Natural killer cell treated with Interleukin-12 subunit alpha and Interleukin-12 subunit beta and Interleukin-15 and Interleukin-18, amount 100 ng/mL, for 72 hours (primary cell): ENCODE measurements around the gene DNAI1. TPM values are rescaled to one million over a fixed set of nuclear protein-coding genes. Genes with fewer than 3 reads are reported as not detected.
A peak's percentile ranks its signal among the peaks of the same experiment; 100 is the strongest.

Experiments used
- ATAC-seq, 2 donors: fragments of 150-1000 bp; cut with Tn5 transposase in 1 of 2; sonication (Bioruptor Pico), chemical (Tn5 transposase) in 1 of 2; 2 replicates each; pipeline ENCODE4 v1.10.0; 2021
- DNase-seq: peaks from one replicate; pipeline ENCODE4 v3.0.0; 2022; ENCODE audit warnings: low spot score
- H3K27ac Mint-ChIP-seq, 2 donors: 1 replicate in 1 of 2; 2 replicates in 1 of 2; pipeline ENCODE4 v1.8.0; 2022; ENCODE audit warnings: mixed read lengths in 2 of 2, mild to moderate bottlenecking in 1 of 2, moderate library complexity in 1 of 2
- H3K27me3 Mint-ChIP-seq, 2 donors: 1 replicate in 1 of 2; 2 replicates in 1 of 2; pipeline ENCODE4 v1.8.0; 2022; ENCODE audit warnings: mixed read lengths in 2 of 2
- H3K36me3 Mint-ChIP-seq: one replicate; pipeline ENCODE4 v1.8.0; 2022; ENCODE audit warnings: mixed read lengths
- H3K4me1 Mint-ChIP-seq, 2 donors: 1 replicate in 1 of 2; 2 replicates in 1 of 2; pipeline ENCODE4 v1.8.0; 2022; ENCODE audit warnings: low read depth in 2 of 2, mixed read lengths in 2 of 2, mild to moderate bottlenecking in 1 of 2
- H3K4me3 Mint-ChIP-seq: one replicate; pipeline ENCODE4 v1.8.0; 2022; ENCODE audit warnings: mixed read lengths
- H3K9me3 Mint-ChIP-seq: 2 replicates; pipeline ENCODE4 v1.8.0; 2022; ENCODE audit warnings: mixed read lengths
- total RNA-seq, 2 donors: library from RNA; stranded (reverse); gene quantifications; one replicate each; pipeline ENCODE4 v1.2.3, GENCODE V29; 2022

DNAI1 gene
- total RNA-seq, 2 donors from 2014 or later, result not detected

- peaks cover 0 to 3% of the 10 kb centered on the region in 2 donors for H3K4me1 Mint-ChIP-seq
- H3K9me3 Mint-ChIP-seq, result no peaks in the 10 kb centered on the region
- H3K27me3 Mint-ChIP-seq, result peaks cover 28 to 29% of the 10 kb centered on the region in 2 donors
- H3K4me3 Mint-ChIP-seq, result no peak overlapping the region
- ATAC-seq, result peak; percentile 26 to 34
- no peaks in the 10 kb centered on the region for H3K36me3 Mint-ChIP-seq
- peak; percentile 41 for DNase-seq
- H3K27ac Mint-ChIP-seq, result no peak overlapping the region
Measured at GRCh38 chr9:34559624-34560455, 101.2 kb downstream of the DNAI1 start.

- H3K4me1 Mint-ChIP-seq, result peaks cover 0 to 3% of the 10 kb centered on the region in 2 donors
- H3K27me3 Mint-ChIP-seq, result peaks cover 28 to 31% of the 10 kb centered on the region in 2 donors
Measured at GRCh38 chr9:34560599-34561214, 102.1 kb downstream of the DNAI1 start.

GRCh38 chr9:34562135-34562745, 103.6 kb downstream of the DNAI1 start:
- Mint-ChIP-seq H3K27ac (no peak overlapping the region), H3K27me3 (peaks cover 33 to 37% of the 10 kb centered on the region in 2 donors), H3K4me3 (no peak overlapping the region), H3K9me3 (no peaks in the 10 kb centered on the region), H3K4me1 (peaks cover 0 to 3% of the 10 kb centered on the region in 2 donors), H3K36me3 (no peaks in the 10 kb centered on the region)
- DNase-seq, result peak; percentile 22
- ATAC-seq, result no peak

More at GRCh38 chr9:34560599-34561214, 102.1 kb downstream of the DNAI1 start:
- H3K27ac Mint-ChIP-seq, result no peak overlapping the region
- no peaks in the 10 kb centered on the region for H3K36me3 Mint-ChIP-seq
- H3K4me3 Mint-ChIP-seq, result no peak overlapping the region
- no peaks in the 10 kb centered on the region for H3K9me3 Mint-ChIP-seq
- ATAC-seq (no peak), DNase-seq (peak; percentile 60)

GRCh38 chr9:34563262-34563661, 104.7 kb downstream of the DNAI1 start:
- H3K27ac Mint-ChIP-seq, result no peak overlapping the region
- DNase-seq, result no peak
- no peak for ATAC-seq
- H3K4me3 Mint-ChIP-seq, result no peak overlapping the region
- H3K27me3 Mint-ChIP-seq, result peaks cover 31 to 43% of the 10 kb centered on the region in 2 donors
- peaks cover 0 to 3% of the 10 kb centered on the region in 2 donors for H3K4me1 Mint-ChIP-seq
- no peaks in the 10 kb centered on the region for H3K36me3 Mint-ChIP-seq
- no peaks in the 10 kb centered on the region for H3K9me3 Mint-ChIP-seq

- Mint-ChIP-seq H3K4me3 (no peak overlapping the region), H3K36me3 (no peaks in the 10 kb centered on the region), H3K4me1 (peaks cover 0 to 3% of the 10 kb centered on the region in 2 donors), H3K27ac (no peak overlapping the region), H3K9me3 (no peaks in the 10 kb centered on the region), H3K27me3 (peaks cover 33 to 48% of the 10 kb centered on the region in 2 donors)
- DNase-seq (no peak), ATAC-seq (no peak)
Measured at GRCh38 chr9:34564617-34565016, 106.0 kb downstream of the DNAI1 start.

- peaks cover 27 to 48% of the 10 kb centered on the region in 2 donors for H3K27me3 Mint-ChIP-seq
- no peak overlapping the region for H3K27ac Mint-ChIP-seq
- H3K4me1 Mint-ChIP-seq, result no peaks in the 10 kb centered on the region
- DNase-seq (no peak), ATAC-seq (no peak)
- H3K36me3 Mint-ChIP-seq, result no peaks in the 10 kb centered on the region
- no peak overlapping the region for H3K4me3 Mint-ChIP-seq
- H3K9me3 Mint-ChIP-seq, result no peaks in the 10 kb centered on the region
Measured at GRCh38 chr9:34565856-34566255, 107.3 kb downstream of the DNAI1 start.

- DNase-seq (no peak), ATAC-seq (no peak)
- H3K27ac Mint-ChIP-seq, result no peak overlapping the region
- H3K4me3 Mint-ChIP-seq, result no peak overlapping the region
- no peaks in the 10 kb centered on the region for H3K36me3 Mint-ChIP-seq
- H3K9me3 Mint-ChIP-seq, result no peaks in the 10 kb centered on the region
- no peaks in the 10 kb centered on the region for H3K4me1 Mint-ChIP-seq
- H3K27me3 Mint-ChIP-seq, result peaks cover 27 to 48% of the 10 kb centered on the region in 2 donors
Measured at GRCh38 chr9:34566322-34566721, 107.7 kb downstream of the DNAI1 start.

- Mint-ChIP-seq H3K27me3 (peaks cover 27 to 48% of the 10 kb centered on the region in 2 donors), H3K27ac (no peak overlapping the region), H3K36me3 (no peaks in the 10 kb centered on the region), H3K4me1 (no peaks in the 10 kb centered on the region), H3K4me3 (no peak overlapping the region), H3K9me3 (no peaks in the 10 kb centered on the region)
- DNase-seq (no peak), ATAC-seq (no peak)
Measured at GRCh38 chr9:34566972-34567371, 108.4 kb downstream of the DNAI1 start.

GRCh38 chr9:34568133-34568532, 109.5 kb downstream of the DNAI1 start:
- no peak for ATAC-seq
- Mint-ChIP-seq H3K4me3 (no peak overlapping the region), H3K36me3 (no peaks in the 10 kb centered on the region), H3K27ac (no peak overlapping the region), H3K9me3 (no peaks in the 10 kb centered on the region), H3K4me1 (no peaks in the 10 kb centered on the region), H3K27me3 (peaks cover 27 to 45% of the 10 kb centered on the region in 2 donors)
- DNase-seq, result no peak

GRCh38 chr9:34568774-34569173, 110.2 kb downstream of the DNAI1 start:
- H3K27me3 Mint-ChIP-seq, result peaks cover 25 to 44% of the 10 kb centered on the region in 2 donors
- H3K4me1 Mint-ChIP-seq, result no peaks in the 10 kb centered on the region
- no peak overlapping the region for H3K4me3 Mint-ChIP-seq
- H3K9me3 Mint-ChIP-seq, result no peaks in the 10 kb centered on the region
- DNase-seq (no peak), ATAC-seq (no peak)
- no peak overlapping the region for H3K27ac Mint-ChIP-seq
- H3K36me3 Mint-ChIP-seq, result no peaks in the 10 kb centered on the region

GRCh38 chr9:34570376-34570775, 111.8 kb downstream of the DNAI1 start:
- DNase-seq, result no peak
- Mint-ChIP-seq H3K4me1 (no peaks in the 10 kb centered on the region), H3K4me3 (no peak overlapping the region), H3K27ac (no peak overlapping the region), H3K27me3 (peaks cover 19 to 41% of the 10 kb centered on the region in 2 donors), H3K36me3 (no peaks in the 10 kb centered on the region), H3K9me3 (no peaks in the 10 kb centered on the region)
- no peak for ATAC-seq
